Activated naive CD4-positive, alpha-beta T cell treated with anti-CD3 and anti-CD28 coated beads for 36 hours (primary cell): ENCODE results near the gene LBP. TPM values are rescaled to one million over a fixed set of nuclear protein-coding genes. Genes with fewer than 3 reads are reported as not detected.

ENCODE experiments used
- total RNA-seq, 2 experiments: library from RNA; stranded (reverse); gene quantifications; one replicate each; pipeline ENCODE4 v1.2.3, GENCODE V29; 2021

Gene LBP
- total RNA-seq, 2 experiments from 2014 or later = not detected

Other genes with a start within 250 kb of the LBP start
- gene TGM2, start 181.2 kb upstream of the LBP start, total RNA-seq = not detected
- not detected for gene KIAA1755, start 85.7 kb upstream of the LBP start, total RNA-seq
- gene BPI, start 42.3 kb upstream of the LBP start, total RNA-seq = not detected
- 10 to 100 TPM; 69.1 to 72.9 TPM for gene SNHG17, start 88.8 kb downstream of the LBP start, total RNA-seq
- gene RALGAPB, start 126.4 kb downstream of the LBP start, total RNA-seq = 10 to 100 TPM; 22.1 to 24.0 TPM
- not detected for gene ADIG, start 234.7 kb downstream of the LBP start, total RNA-seq